PC-9 (cell line): ENCODE measurements around the gene RAD23A. TPM values are rescaled to one million over a fixed set of nuclear protein-coding genes. Genes with fewer than 3 reads are reported as not detected.
"Not testable (repeated sequence)": the region's sequence is repeated elsewhere in the genome, so short reads cannot be mapped to it uniquely, and the experiment has no call there.

Experiments used
- BruUV-seq: library from RNA; stranded (reverse); fragments of 400-500 nt; replicated peaks from 2 replicates; lab custom pipeline; 2021; lab: Mats Ljungman, UMichigan
- CTCF ChIA-PET: fragments of 300-600 bp; sonication (Branson Sonifier 250); formaldehyde crosslinking; loops from one replicate; lab custom pipeline; 2022; ENCODE audit warnings: antibody characterized with exemption; lab: Charles Lee
- POLR2A ChIA-PET: fragments of 300-600 bp; sonication (Branson Sonifier 250); formaldehyde crosslinking; loops from one replicate; lab custom pipeline; 2022; ENCODE audit warnings: antibody characterized with exemption; ENCODE audit not compliant: unreplicated experiment; lab: Charles Lee
- DNase-seq, 2 experiments: peaks; one replicate each; pipeline versions ENCODE4 v3.0.0 to v3.0.0-alpha.2; 2015 to 2022; ENCODE audit warnings: mixed read lengths in 1 of 2
- H2AFZ ChIP-seq: fragments of 200-600 bp; sonication (generic); 2 replicates; pipeline ENCODE4 v1.8.1; 2017; ENCODE audit warnings: antibody characterized with exemption
- H3F3A ChIP-seq: fragments of 200-600 bp; sonication (generic); 2 replicates; pipeline ENCODE4 v1.8.1; 2017; ENCODE audit warnings: antibody characterized with exemption, mild to moderate bottlenecking, low read depth; ENCODE audit not compliant: insufficient read depth
- H3K27ac ChIP-seq: fragments of 200-600 bp; sonication (generic); 2 replicates; pipeline ENCODE4 v1.6.1; 2016; ENCODE audit warnings: mixed run types
- H3K27me3 ChIP-seq: fragments of 200-600 bp; sonication (generic); 2 replicates; pipeline ENCODE4 v1.6.1; 2016; ENCODE audit warnings: low read depth, mixed run types; ENCODE audit not compliant: insufficient read depth
- H3K36me3 ChIP-seq: fragments of 200-600 bp; sonication (generic); 2 replicates; pipeline ENCODE4 v1.6.1; 2016; ENCODE audit warnings: low read depth, mixed run types
- H3K4me1 ChIP-seq: fragments of 200-600 bp; sonication (generic); replicated peaks from 2 replicates; pipeline ENCODE4 v1.6.1; 2016; ENCODE audit warnings: mixed run types; ENCODE audit not compliant: insufficient read depth
- H3K4me2 ChIP-seq: fragments of 200-600 bp; sonication (generic); 2 replicates; pipeline ENCODE4 v1.6.1; 2017; ENCODE audit warnings: mixed run types
- H3K4me3 ChIP-seq: fragments of 200-600 bp; sonication (generic); 2 replicates; pipeline ENCODE4 v1.6.1; 2016; ENCODE audit warnings: mixed run types
- H3K79me2 ChIP-seq: fragments of 200-600 bp; sonication (generic); 2 replicates; pipeline ENCODE4 v1.6.1; 2017; ENCODE audit warnings: low read depth, mixed run types
- H3K9me2 ChIP-seq: fragments of 200-600 bp; sonication (generic); 2 replicates; pipeline ENCODE4 v1.8.1; 2017; ENCODE audit warnings: mild to moderate bottlenecking; ENCODE audit not compliant: insufficient read depth
- H3K9me3 ChIP-seq: fragments of 200-600 bp; sonication (generic); 2 replicates; pipeline ENCODE4 v1.8.1; 2016; ENCODE audit warnings: low read depth; ENCODE audit not compliant: insufficient read depth
- H4K20me1 ChIP-seq: fragments of 200-600 bp; sonication (generic); 2 replicates; pipeline ENCODE4 v1.8.1; 2017; ENCODE audit not compliant: insufficient read depth
- EZH2 ChIP-seq: fragments of 200-600 bp; sonication (generic); IDR thresholded peaks from 2 replicates; pipeline ENCODE4 v1.8.0; 2017; ENCODE audit warnings: antibody characterized with exemption, low read depth
- intact Hi-C: fragments of 100-400 bp; cut with micrococcal nuclease; formaldehyde crosslinking; loops from one replicate; pipeline ENCODE4 v1.10.0; 2022; ENCODE audit not compliant: unreplicated experiment
- total RNA-seq: library from RNA; stranded (reverse); gene quantifications from 2 replicates; pipeline ENCODE4 v1.2.3, GENCODE V29; 2021
- TF ChIP-seq, protein P1 (sequence below): fragments of 200-600 bp; sonication (generic); conservative IDR thresholded peaks from 2 replicates; pipeline ENCODE4 v1.6.1; 2017; ENCODE audit warnings: mixed run types, antibody characterized with exemption, mild to moderate bottlenecking, moderate library complexity

RAD23A gene
- total RNA-seq, 1 experiment from 2014 or later: 186 TPM

DNA sequence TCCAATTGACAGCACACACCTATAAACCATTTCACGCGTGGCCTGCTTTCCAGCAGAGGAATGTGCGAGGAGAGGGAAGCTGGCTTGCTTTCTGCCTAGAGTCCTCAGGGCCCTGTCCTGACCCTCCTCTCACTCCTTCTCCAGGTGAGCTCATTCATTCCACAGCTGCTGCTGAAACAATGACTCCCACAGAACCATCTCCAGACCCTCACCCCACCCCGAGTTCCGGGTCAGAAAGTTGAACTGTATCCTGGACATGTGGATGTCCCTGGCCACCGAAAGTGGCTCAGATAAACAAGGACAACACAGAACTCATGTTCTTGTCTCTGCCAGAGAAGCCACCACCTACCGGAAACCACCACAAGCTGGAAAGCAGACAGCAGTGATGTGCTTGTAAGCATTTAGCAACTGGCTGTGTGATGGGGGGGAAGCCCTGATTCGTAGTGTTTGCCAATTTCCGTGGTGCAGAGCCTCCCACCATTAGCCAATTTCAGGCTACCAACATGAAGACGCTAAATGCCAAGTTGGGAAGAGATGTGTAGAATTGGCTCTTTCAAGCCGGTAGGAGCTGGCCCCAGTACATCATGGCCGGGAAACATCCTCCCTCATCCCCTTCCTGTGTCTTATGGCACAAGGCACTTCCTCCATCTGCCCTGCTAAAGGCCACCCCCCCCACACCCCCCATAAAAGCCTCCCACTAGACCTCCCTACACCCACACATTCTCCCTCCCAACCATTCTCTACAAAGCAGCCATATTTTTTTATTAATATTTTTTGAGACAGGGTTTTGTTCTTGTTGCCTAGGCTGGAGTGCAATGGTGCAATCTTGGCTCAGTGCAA is 31.6 kb upstream of the RAD23A start:
- peaks cover 7% of the 10 kb centered on the region; the same call in 1 of the 2 replicates for H3F3A ChIP-seq
- H2AFZ ChIP-seq: no peak overlapping the region
- TF ChIP-seq, protein P1, sequence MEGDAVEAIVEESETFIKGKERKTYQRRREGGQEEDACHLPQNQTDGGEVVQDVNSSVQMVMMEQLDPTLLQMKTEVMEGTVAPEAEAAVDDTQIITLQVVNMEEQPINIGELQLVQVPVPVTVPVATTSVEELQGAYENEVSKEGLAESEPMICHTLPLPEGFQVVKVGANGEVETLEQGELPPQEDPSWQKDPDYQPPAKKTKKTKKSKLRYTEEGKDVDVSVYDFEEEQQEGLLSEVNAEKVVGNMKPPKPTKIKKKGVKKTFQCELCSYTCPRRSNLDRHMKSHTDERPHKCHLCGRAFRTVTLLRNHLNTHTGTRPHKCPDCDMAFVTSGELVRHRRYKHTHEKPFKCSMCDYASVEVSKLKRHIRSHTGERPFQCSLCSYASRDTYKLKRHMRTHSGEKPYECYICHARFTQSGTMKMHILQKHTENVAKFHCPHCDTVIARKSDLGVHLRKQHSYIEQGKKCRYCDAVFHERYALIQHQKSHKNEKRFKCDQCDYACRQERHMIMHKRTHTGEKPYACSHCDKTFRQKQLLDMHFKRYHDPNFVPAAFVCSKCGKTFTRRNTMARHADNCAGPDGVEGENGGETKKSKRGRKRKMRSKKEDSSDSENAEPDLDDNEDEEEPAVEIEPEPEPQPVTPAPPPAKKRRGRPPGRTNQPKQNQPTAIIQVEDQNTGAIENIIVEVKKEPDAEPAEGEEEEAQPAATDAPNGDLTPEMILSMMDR: no peak
- TF ChIP-seq EZH2: no peak
- intact Hi-C loops: no loop called here
- no TSS peak for BruUV-seq
- H4K20me1 ChIP-seq: no peaks in the 10 kb centered on the region
- no peak for DNase-seq
- no peaks in the 10 kb centered on the region for H3K27me3 ChIP-seq
- ChIA-PET CTCF (no interaction called here), POLR2A (no interaction called here)
- H3K9me2 ChIP-seq: no peaks in the 10 kb centered on the region
- H3K4me3 ChIP-seq: no peak overlapping the region
- H3K79me2 ChIP-seq: no peaks in the 10 kb centered on the region
- no peak overlapping the region for H3K27ac ChIP-seq
- H3K36me3 ChIP-seq: no peaks in the 10 kb centered on the region
- no peaks in the 10 kb centered on the region for H3K4me1 ChIP-seq
- H3K4me2 ChIP-seq: no peak overlapping the region
- H3K9me3 ChIP-seq: no peaks in the 10 kb centered on the region

DNA sequence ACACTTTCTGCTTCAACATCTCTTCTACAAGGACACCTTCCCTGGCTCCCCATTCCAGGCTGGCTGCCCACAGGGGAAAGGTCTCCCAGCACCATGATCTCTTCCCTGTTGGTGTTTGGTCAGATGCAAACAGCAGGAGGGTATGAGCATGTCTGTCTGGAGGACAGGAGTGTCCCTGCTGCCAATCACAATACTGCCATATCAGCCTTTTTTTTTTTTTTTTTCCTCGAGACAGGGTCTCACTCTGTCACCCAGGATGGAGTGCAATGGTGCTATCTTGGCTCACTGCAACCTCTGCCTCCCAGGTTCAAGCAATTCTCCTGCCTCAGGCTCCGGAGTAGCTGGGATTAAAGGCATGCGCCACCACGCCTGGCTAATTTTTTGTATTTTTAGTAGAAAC is 29.8 kb upstream of the RAD23A start:
- H3K27ac ChIP-seq, H3K4me3 ChIP-seq, H3K4me1 ChIP-seq, H3K9me3 ChIP-seq, H4K20me1 ChIP-seq, BruUV-seq, H3K4me2 ChIP-seq, H2AFZ ChIP-seq, H3K9me2 ChIP-seq, H3K36me3 ChIP-seq, POLR2A ChIA-PET, intact Hi-C loops, H3K27me3 ChIP-seq, H3K79me2 ChIP-seq, DNase-seq: not testable (repeated sequence)
- H3F3A ChIP-seq: peaks cover 20% of the 10 kb centered on the region
- CTCF ChIA-PET: interaction anchor here (0.7 kb wide), 2 partner anchors 28 to 316 kb away, joined by 3 to 6 read pairs; no protein-coding TSS in a partner anchor

DNA sequence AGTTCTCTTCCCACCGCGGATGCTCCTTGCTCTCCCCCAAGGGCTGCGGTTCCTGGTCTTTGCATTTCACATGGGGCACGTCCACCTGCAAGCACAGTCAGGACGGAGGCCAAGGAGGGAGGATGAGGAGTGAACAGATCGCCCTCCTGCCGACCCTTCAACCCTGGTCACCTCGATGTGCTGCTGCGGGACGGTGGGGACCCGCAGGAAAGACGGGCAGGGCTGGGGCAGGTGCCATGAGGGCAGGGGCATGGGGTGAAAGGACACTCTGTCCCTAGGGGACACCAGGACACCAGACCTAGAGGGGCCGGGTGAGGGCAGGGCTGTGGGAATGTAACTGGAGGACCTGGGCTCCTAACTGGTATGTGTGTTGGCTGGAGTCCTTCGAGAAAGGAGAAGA is 27.4 kb upstream of the RAD23A start:
- H3K4me3 ChIP-seq: no peak overlapping the region
- no peaks in the 10 kb centered on the region for H3K79me2 ChIP-seq
- POLR2A ChIA-PET: no interaction called here

More for the DNA sequence above, 27.4 kb upstream of the RAD23A start:
- no peak for DNase-seq
- BruUV-seq: no TSS peak
- CTCF ChIA-PET: no interaction called here
- H3F3A ChIP-seq: peaks cover 29% of the 10 kb centered on the region
- H2AFZ ChIP-seq: no peak overlapping the region
- H3K9me3 ChIP-seq: no peaks in the 10 kb centered on the region
- no peak overlapping the region for H3K27ac ChIP-seq
- H3K27me3 ChIP-seq: no peaks in the 10 kb centered on the region
- H3K4me2 ChIP-seq: no peak overlapping the region
- TF ChIP-seq EZH2: no peak
- TF ChIP-seq, protein P1: no peak
- 0 out of 2 replicates have a peak, but pooled peaks cover 4% of the 10 kb centered on the region for H3K36me3 ChIP-seq
- H3K4me1 ChIP-seq: no peaks in the 10 kb centered on the region; the same call in 1 of the 2 replicates
- no peaks in the 10 kb centered on the region for H3K9me2 ChIP-seq
- intact Hi-C loops: loop anchor here (2.0 kb wide), 1 partner anchor 27 kb away; the partner anchor contains the start of gene GCDH
- no peaks in the 10 kb centered on the region for H4K20me1 ChIP-seq
